NCI-H1417 treated with DMSO at 0.1 percent for 48 hours (cell line): Measurements from ENCODE around the gene CSK.
"Not testable (repeated sequence)": the region's sequence is repeated elsewhere in the genome, so short reads cannot be mapped to it uniquely, and the experiment has no call there.

ENCODE experiments used
- DNase-seq: peaks from one replicate; lab custom pipeline; 2025; lab: John Stamatoyannopoulos, UW

CSK gene

DNA sequence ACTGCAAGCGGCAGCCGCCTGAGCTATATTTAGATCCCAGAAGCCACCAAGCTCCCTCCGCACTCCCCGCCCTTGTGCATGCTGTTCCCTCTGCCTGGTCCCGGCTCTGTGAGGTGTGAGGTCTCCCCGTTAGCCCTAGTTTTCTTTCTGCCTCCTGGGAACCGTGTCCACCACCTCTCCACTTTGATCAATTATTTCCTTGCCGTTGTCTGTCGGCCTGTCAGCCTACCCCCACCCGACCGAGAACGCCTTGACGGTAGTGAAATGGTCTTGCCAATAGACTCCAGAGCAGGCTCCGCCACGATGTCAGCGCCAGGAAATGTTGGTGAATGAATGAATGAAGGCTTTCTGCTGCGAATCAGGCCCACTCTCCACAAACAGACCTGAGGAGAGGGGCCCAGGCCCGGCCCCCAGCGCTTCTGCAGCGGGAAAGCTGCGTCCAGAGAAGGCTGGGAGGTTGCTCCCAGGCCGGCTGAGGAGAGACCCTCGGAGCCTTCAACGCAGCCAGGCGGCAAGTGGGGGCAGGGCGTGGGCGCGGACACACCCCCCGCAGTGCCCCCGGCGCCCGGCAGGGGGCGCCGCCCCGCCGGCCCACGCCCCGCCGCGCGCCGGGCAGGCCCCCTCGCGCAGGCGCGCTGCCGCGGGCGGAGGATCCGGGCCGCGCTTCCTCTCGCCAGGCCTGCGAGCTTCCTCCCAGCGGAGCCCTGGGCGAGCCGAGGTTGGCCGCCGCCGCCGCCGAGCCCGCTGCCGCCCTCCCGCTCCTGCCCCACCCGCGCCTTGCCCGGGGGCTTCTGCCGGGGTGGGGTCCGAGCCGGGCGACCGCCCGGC lies at the start of gene CSK:
TSS of gene CSK (plus strand) at position 650 of the 828 bp plus-strand sequence. CDS start 16,218 bp downstream, outside the sequence.
- DNase-seq = no peak

DNA sequence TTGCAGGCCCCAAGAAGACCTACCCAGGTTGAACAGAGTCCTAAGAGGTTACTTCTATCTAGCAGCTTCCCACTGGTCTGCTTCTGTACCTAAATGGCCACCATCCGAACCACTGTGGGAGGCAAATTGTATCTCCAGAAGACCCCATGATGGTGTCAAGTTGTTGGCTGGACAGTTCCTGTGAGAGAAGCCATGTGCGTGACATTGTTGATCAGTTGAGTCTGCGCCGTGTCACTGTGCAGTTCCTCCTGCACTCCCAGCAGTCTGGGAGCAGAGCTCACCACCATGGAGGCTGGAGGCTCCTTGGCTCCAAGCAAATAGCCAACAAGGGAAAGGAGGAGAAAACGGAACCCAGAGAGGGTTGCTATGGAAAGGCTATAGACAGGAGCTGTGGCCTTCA lies 49.0 kb upstream of the CSK start:
- DNase-seq = no peak

DNA sequence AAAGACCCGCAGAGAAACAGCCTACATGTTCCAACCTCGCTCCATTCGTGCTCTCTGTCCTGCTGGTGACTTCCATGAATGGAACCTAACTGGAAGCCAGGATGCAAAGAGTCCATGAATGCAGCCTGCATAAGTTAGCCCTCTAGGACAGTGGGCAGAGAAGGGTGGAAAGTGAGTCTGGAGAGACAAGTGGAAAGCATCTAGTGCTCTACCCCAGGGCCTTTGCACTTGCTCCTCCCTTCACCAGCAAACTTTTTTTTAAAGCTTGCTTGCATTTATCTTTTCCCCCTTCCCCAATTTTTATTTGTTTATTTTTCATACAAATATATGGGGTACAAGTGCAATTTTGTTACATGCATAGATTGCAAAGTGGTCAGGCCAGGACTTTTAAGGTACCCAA lies 48.6 kb upstream of the CSK start:
- no peak for DNase-seq

DNA sequence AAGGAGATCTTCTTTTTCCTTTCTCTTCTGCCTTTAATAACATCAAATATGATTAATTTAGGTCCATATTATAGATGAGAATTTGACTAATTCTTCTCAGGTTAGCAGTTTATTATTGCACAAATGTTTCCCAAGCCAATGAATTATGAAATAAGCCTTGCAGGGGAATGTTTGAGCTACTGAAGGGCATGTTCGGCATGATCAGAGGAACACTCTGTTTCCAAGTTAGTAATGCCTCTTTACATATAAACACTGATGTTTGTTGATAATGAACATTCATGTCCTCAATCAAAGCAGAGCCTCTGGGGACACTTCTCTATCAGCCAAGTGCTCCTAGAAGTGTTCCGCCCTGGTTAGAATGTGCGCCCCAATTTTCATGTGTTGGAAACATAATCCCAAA lies 46.6 kb upstream of the CSK start:
- no peak for DNase-seq

DNA sequence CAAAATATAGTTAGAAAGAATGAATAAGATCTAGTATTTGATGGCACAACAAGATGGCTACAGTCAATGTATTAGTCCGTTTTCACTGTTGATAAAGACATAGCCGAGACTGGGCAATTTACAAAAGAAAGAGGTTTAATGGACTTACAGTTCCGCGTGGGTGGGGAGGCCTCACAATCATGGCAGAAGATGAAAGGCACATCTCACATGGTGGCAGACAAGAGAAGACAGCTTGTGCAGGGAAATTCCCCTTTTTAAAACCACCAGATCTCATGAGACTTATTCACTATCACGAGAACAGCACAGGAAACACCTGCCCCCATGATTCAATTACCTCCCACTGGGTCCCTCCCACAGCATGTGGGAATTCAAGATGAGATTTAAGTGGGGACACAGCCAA lies 43.6 kb upstream of the CSK start:
- not testable (repeated sequence) for DNase-seq

DNA sequence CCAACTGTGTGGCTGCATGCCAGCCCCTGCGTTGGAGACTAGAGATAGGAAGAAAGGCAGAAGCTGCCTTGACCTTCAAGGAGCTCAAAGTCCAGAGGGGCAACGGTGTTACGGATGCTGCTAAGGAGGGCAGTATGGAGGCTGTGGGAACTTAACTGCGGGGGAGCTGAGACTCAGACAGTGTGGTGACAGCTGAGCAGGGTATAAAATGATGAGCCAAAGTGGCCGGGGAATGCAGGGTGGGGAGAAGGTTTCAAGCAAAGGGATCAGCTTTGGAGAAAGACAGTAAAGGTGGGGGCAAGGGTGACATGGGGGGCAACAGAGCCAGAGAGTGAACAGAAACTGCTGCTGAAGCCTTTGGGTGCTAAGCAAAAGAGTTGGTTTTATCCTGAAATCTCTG lies 39.5 kb upstream of the CSK start:
- no peak for DNase-seq

DNA sequence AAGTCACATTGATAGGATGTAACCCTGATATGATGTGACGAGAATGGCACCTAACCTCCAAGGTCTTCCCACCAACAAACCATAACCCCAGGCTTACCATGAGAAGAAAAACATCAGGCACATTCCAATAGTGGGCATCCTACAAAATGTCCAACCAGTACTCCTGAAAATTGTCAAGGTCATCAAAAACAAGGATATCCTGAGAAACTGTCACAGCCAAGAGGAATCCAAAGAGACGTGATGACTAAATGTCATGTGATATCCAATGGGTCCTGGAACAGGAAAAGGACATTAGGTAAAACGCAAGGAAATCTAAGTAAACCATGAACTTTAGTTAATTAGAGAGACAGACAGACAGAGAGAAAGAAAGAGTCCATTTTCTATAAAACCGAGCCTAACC lies 35.5 kb upstream of the CSK start:
- no peak for DNase-seq

DNA sequence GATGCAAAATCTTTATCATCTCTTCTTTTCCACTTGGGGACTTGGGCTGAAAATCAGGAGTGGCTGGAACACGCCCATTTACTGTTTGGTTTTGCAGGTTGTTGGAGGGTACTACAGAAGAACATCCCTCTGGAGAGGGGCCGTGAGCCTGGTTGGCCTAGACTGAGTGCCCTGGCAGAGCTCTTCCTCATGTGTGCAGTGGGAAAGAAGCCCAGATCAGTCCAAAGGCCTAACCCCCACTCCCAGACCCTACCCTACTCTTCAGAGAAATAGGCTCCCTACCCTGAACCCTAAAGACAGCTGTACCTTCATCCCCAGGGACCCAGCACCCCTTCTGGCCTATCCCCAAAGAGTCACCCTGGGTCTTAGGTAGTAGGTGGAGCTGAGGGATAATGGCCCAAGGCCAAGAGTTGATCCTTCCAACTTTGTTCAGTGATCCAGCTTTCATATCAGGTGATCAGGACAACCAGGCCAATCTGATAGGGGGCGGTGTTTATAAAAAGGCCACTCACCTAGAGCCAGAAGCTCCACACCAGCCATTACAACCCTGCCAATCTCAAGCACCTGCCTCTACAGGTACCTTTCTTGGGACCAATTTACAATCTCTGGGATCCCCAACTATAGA lies 33.4 kb upstream of the CSK start, which contains the start of gene CYP1A2:
TSS of gene CYP1A2 (plus strand) at position 524 of the 625 bp plus-strand sequence. CDS start 894 bp downstream, outside the sequence.
- no peak for DNase-seq

DNA sequence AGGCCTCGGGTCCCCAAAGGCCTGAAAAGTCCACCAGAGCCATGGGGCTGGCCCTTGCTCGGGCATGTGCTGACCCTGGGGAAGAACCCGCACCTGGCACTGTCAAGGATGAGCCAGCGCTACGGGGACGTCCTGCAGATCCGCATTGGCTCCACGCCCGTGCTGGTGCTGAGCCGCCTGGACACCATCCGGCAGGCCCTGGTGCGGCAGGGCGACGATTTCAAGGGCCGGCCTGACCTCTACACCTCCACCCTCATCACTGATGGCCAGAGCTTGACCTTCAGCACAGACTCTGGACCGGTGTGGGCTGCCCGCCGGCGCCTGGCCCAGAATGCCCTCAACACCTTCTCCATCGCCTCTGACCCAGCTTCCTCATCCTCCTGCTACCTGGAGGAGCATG lies 32.0 kb upstream of the CSK start:
- DNase-seq = no peak

DNA sequence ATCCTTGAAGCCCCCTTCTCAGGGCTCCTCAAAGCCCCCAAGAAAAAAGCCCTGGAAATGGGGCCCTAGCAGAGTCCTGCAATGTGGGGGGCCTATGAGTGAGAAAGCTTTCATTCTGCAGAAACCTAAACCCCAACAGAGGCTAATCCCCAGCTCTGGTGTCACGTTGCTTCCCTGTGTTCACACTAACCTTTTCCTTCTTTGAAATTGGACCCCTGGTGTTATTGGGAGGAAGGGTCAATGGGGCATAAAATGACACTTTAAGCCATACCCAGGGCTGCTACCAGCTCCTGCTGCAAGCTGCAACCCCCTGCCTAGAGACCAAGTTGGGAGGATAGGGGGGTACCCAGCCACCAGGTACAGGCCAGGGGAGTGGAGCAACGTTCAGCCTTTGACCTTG lies 31.1 kb upstream of the CSK start:
- no peak for DNase-seq

DNA sequence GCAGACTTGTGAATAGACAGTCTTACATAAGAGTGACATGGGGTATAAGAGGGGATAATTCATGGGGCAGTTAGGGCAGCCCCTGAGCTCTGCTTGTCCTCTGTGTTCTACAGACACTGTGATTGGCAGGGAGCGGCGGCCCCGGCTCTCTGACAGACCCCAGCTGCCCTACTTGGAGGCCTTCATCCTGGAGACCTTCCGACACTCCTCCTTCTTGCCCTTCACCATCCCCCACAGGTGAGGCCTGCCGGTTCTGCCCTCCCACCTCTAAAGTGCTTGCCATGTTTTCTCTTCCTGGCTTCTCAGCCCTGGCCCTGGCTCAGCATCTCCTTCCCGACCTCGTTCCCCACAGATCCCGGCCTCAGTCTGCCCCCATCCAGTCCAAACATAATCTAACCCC lies 29.9 kb upstream of the CSK start:
- no peak for DNase-seq

DNA sequence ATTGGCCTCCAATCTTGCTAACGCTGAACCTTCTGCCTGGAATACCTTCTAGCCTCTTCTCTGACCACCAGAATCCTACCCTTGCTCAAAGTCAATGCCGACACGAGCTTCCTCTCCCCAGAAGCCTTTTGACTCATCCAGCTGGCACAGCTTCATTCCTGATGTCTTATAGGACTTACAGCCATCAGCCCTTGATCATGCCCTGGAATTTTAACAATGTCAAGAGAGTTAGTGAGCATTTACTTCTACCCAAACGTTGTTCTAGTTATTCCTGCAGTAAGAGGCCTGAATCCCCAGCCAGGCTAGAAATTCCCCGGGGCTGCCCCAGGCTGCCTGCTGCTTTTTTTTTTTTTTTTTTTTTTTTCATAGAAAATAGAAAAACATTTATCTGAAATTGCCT lies 29.3 kb upstream of the CSK start:
- DNase-seq = no peak

DNA sequence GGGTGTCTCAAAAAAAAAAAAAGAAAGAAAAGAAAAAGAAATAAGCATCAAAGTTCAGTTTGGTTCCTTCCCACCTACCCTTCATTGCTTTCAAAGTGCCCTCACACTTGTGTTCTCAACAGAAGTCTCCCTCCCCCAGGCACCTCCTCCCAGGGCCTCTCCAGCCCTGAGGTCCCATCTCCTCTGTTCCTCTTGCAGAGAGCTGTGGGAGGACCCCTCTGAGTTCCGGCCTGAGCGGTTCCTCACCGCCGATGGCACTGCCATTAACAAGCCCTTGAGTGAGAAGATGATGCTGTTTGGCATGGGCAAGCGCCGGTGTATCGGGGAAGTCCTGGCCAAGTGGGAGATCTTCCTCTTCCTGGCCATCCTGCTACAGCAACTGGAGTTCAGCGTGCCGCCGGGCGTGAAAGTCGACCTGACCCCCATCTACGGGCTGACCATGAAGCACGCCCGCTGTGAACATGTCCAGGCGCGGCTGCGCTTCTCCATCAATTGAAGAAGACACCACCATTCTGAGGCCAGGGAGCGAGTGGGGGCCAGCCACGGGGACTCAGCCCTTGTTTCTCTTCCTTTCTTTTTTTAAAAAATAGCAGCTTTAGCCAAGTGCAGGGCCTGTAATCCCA lies 27.2 kb upstream of the CSK start:
- no peak for DNase-seq

DNA sequence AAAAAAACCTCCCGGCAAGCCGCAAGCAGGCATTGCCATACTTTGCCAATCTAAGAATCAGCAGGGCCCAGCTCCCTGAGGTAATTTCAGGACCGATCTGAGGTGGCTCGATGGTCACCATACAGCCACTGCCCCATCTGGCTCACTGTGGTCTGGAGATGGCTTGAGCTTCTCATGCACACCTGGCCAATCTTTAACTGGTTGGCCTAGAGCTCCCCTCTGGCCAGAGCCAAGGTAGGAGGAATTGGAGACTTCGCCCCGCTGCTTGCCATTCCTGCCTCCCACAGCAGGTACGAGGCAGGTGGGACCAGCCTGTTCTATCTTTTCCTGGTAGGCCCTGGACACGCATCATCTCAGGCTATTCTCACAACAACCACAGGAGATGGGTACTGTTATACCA lies 23.1 kb upstream of the CSK start:
- DNase-seq = no peak

DNA sequence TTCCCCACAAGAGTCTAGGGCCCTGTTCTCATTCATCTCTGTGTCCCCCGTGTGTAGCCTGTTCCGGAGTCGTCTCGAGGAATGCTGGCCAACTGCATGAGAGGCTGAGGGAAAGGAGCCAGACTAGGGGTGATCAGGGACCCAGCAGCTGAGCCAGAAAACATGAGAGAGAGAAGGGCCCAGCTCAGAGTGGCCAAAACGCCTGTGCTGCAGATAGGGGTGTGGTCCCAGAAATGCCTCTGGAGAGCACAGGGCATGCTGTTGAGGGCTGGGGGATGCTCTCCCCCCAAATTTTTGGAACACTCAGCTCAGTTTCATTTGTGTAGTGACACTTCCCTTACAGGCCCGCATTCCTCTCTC lies 19.1 kb upstream of the CSK start:
- no peak for DNase-seq

DNA sequence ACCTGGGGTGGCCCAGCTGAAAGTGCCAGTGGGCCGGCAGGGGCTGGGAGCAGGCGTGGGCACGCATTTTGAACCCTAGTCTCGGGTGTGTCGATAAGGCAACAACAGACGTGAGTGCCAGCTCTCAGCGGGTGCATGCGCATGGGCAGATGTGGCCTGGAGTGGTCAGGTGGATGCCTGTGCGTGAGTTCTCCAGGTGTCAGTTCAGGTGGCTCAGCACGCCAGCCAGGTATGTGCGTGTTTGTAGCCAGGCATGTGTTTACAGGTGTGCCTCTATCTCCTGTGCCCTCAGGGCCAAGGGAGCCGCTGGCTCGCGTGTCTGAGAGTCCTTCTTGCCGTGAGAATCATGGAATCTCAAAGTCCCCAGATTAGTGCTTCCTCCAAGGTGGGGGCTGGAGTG lies 18.5 kb upstream of the CSK start:
- DNase-seq = no peak

DNA sequence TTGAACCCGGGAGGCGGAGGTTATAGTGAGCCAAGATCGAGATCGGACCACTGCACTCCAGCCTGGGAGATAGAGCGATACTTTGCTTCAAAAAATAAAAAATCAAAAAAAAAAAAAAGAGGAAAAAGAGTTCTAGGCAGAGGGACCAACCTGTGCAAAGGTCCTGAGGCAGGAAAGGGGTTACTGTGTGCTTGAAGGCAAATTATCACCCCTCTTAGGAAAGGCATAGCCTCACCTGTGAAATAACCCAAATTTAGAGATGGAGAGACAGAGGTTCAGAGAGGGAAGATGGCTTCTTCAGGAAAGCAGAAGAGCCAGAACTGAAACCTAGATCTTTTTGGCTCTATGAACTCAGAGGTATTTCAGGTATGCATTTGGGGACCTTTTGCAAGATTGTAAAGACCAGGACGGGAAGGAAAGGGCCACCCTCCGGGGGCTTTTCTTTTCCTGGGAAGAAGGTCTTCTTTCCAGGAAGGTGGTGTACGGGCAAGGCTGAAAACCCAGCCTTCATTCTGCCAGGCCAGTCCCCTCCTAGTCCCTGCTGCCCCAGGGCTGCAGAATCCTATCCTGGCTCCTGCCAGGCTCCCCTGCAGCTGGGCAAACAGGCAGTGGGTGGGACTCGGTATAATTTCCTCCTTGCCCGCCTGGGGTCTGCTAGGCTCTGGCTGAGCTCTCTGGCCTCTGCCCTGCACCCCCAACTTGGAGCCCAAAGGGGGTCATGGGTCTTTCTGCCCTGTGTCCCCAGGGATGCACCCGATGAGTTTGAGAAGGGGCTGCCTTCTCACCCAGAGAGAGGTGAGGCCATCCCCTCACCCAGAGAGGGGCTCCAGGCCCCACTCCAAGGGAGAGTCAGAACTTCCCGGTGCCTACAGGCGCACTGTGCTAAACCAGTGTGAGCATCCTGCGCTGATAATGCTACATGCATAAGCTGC lies 14.4 kb upstream of the CSK start:
- no peak for DNase-seq

DNA sequence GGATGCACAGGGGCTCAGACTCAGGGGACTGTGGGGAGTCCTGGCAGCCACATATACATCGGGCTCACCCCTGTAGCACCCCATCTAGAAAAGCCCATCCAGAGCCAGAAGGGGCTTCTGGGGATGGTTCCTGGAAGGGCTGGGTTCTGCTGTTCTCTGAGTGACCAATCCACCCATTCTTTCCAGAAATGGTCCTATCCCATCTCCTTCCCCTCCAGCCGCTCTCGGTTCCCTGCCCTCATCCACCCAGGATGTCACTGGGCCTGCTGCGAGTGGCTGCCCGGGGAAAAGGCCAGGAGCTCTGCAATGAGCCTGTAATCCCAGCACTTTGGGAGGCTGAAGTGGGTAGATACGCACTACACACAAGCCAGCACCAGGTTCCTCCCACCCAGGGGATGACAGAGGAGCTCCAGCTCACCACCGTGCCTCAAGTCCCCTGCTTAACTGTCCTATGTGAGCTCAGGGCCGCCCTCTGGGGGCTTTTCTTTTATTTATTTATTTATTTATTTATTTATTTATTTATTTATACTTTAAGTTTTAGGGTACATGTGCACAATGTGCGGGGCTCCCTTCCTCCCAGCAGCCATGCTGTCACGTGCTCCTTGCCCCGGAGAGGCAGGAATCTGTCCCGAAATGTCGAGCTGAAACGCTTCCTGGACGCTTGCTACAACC lies 13.6 kb upstream of the CSK start:
- DNase-seq = no peak

DNA sequence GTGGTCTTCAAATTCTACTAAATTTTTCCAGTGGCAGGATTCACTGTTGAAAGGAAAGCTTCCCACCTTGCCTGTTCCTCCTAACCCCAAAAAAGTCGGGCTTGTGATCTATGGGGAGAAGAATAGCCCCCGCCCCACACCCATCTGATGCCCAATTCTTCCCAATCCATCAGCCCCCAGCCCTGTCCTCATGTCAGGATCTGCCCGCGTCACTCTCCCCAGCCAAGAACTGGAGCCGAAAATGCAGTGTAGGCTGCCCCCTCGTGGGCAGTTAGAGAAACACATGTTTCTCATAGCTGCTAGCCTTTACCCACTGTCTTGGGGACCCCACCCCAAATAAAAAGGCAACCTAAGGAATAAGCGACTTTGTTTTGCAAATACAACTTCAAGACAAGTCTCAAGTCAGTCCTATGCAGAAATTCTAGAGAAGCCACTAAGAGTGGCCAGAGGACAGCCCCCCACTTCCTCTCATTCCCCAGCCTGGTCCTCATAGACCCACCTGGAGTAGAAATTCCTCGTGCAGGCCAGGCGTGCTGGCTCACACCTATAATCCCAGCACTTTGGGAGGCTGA lies 13.0 kb upstream of the CSK start:
- no peak for DNase-seq

DNA sequence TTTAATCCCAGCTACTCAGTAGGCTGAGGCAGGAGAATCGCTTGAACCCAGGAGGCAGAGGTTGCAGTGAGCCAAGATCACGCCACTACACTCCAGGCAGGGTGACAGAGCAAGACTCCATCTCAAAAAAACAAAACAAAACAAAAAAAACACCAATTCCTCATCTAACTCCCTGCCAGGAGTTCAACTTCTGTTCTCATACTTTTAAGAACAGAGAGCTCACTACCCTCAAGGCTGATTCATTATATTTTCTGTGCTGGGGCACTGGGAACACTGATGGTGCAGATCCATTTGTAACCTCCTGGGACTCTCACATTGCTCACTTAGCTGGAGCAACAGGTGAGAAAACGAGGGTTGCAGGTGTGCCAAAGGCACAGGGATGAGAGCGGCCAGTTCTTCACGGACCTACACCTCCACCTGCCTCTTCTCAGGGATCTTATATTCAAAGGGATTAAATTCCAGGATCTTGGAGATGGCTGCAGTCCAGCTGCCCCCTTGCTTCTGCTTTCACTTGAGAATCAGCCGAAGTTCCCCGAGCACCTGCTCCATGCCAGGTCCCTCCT lies 12.3 kb upstream of the CSK start:
- no peak for DNase-seq
